Chondrocyte (in vitro differentiated cells): ENCODE measurements around the gene LDLRAD4. TPM values are rescaled to one million over a fixed set of nuclear protein-coding genes. Genes with fewer than 3 reads are reported as not detected.

Experiments used
- DNase-seq: peaks from one replicate; pipeline ENCODE4 v3.0.0; 2021; ENCODE audit warnings: mixed read lengths, low spot score
- H3K27ac Mint-ChIP-seq: one replicate; pipeline ENCODE4 v1.8.0; 2021; ENCODE audit warnings: mild to moderate bottlenecking, moderate library complexity, mixed read lengths; ENCODE audit not compliant: unreplicated experiment
- H3K27me3 Mint-ChIP-seq: 2 replicates; pipeline ENCODE4 v1.8.0; 2021; ENCODE audit warnings: low read depth, mixed read lengths
- H3K36me3 Mint-ChIP-seq: 2 replicates; pipeline ENCODE4 v1.8.0; 2021; ENCODE audit warnings: low read depth, mixed read lengths
- H3K4me1 Mint-ChIP-seq: 2 replicates; pipeline ENCODE4 v1.8.0; 2021; ENCODE audit warnings: low read depth, mild to moderate bottlenecking, mixed read lengths
- H3K4me3 Mint-ChIP-seq: one replicate; pipeline ENCODE4 v1.8.0; 2021; ENCODE audit warnings: mild to moderate bottlenecking, moderate library complexity, mixed read lengths; ENCODE audit not compliant: unreplicated experiment
- H3K9me3 Mint-ChIP-seq: 2 replicates; pipeline ENCODE4 v1.8.0; 2021; ENCODE audit warnings: low read depth, mixed read lengths
- CTCF ChIP-seq: fragments of 200-600 bp; sonication (generic); IDR thresholded peaks from 2 replicates; pipeline ENCODE4 v1.5.0; 2021; ENCODE audit warnings: antibody characterized with exemption, mild to moderate bottlenecking, moderate library complexity
- total RNA-seq: library from RNA; stranded (reverse); gene quantifications from 3 replicates; pipeline ENCODE4 v1.2.1, GENCODE V29; 2021

The LDLRAD4 gene
- total RNA-seq, 1 donor from 2014 or later: 80.5 TPM

GRCh38 chr18:13216711-13217465, 1.7 kb upstream of the LDLRAD4 start:
- no peaks in the 10 kb centered on the region for H3K36me3 Mint-ChIP-seq
- TF ChIP-seq CTCF: peak; percentile 65
- no peak for DNase-seq
- H3K4me3 Mint-ChIP-seq: peak overlapping the region; percentile 73
- H3K4me1 Mint-ChIP-seq: peaks cover 39% of the 10 kb centered on the region
- H3K27me3 Mint-ChIP-seq: no peaks in the 10 kb centered on the region
- no peaks in the 10 kb centered on the region for H3K9me3 Mint-ChIP-seq
- peak overlapping the region; percentile 80 for H3K27ac Mint-ChIP-seq

GRCh38 chr18:13217466-13217961, 1.0 kb upstream of the LDLRAD4 start:
- Mint-ChIP-seq H3K4me1 (peaks cover 45% of the 10 kb centered on the region), H3K27ac (no peak overlapping the region), H3K9me3 (no peaks in the 10 kb centered on the region), H3K27me3 (no peaks in the 10 kb centered on the region), H3K36me3 (no peaks in the 10 kb centered on the region), H3K4me3 (peak overlapping the region; percentile 22)
- TF ChIP-seq CTCF: no peak
- DNase-seq: no peak

DNA sequence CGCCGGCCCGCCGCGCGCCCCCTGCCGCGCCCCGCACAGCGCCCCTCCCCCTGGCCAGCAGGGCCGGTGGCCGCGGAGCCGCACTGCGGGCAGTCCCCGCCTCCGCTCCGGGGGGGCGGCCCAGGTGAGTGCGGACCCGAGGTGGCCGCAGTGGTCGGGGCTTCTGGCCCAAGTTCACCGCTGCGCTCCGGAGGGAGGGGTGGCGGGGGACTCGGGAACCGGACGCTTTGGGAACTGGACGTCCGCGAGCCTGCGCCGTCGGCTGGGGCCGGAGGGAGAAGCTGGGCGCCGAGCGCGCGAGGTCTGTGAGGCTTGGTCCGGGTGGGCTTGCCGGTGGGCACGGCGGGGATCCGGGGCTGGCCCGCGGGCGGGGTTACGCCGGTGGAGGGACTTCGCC, 591 bp upstream of the LDLRAD4 start:
- H3K27me3 Mint-ChIP-seq: no peaks in the 10 kb centered on the region

GRCh38 chr18:13218997-13219396, 437 bp downstream of the LDLRAD4 start:
- Mint-ChIP-seq H3K4me3 (peak overlapping the region; percentile 81), H3K36me3 (no peaks in the 10 kb centered on the region), H3K27me3 (no peaks in the 10 kb centered on the region), H3K27ac (peak overlapping the region; percentile 96), H3K9me3 (no peaks in the 10 kb centered on the region), H3K4me1 (peaks cover 60% of the 10 kb centered on the region)
- no peak for TF ChIP-seq CTCF
- DNase-seq: no peak

More for the DNA sequence above, 591 bp upstream of the LDLRAD4 start:
- no peaks in the 10 kb centered on the region for H3K9me3 Mint-ChIP-seq
- H3K36me3 Mint-ChIP-seq: no peaks in the 10 kb centered on the region
- peaks cover 50% of the 10 kb centered on the region for H3K4me1 Mint-ChIP-seq
- no peak for DNase-seq
- H3K4me3 Mint-ChIP-seq: peak overlapping the region; percentile 67
- no peak overlapping the region for H3K27ac Mint-ChIP-seq
- no peak for TF ChIP-seq CTCF

- Mint-ChIP-seq H3K4me1 (peaks cover 63% of the 10 kb centered on the region), H3K4me3 (peak overlapping the region; percentile 81), H3K27me3 (no peaks in the 10 kb centered on the region)
Observed at GRCh38 chr18:13219593-13220159, 1.1 kb downstream of the LDLRAD4 start.

More at GRCh38 chr18:13219593-13220159, 1.1 kb downstream of the LDLRAD4 start:
- no peak for DNase-seq
- Mint-ChIP-seq H3K9me3 (no peaks in the 10 kb centered on the region), H3K27ac (peak overlapping the region; percentile 96), H3K36me3 (no peaks in the 10 kb centered on the region)
- TF ChIP-seq CTCF: no peak
